HepG2 (cell line): ENCODE measurements around the gene SLC13A5. TPM values are rescaled to one million over a fixed set of nuclear protein-coding genes. Genes with fewer than 3 reads are reported as not detected.

Source experiments
- ATAC-seq: fragments of 200-7000 bp; cut with Tn5 transposase; 3 replicates; pipeline ENCODE4 v1.9.1; 2020; ENCODE audit warnings: mild to moderate bottlenecking, moderate library complexity
- BruUV-seq: library from RNA; stranded (reverse); fragments of 400-500 nt; replicated peaks from 2 replicates; lab custom pipeline; 2021; lab: Mats Ljungman, UMichigan
- CTCF ChIA-PET: fragments of 300-600 bp; formaldehyde crosslinking; extraction: SDS; loops from one replicate; lab custom pipeline; 2021; ENCODE audit warnings: low total read pairs, inconsistent platforms, low intra/inter-chr PET ratio; lab: Yijun Ruan, JAX
- POLR2A ChIA-PET: fragments of 350-600 bp; sonication (Branson Sonifier 250); formaldehyde crosslinking; loops from one replicate; lab custom pipeline; 2020; ENCODE audit warnings: antibody characterized with exemption, inconsistent platforms; lab: Yijun Ruan, JAX
- DNase-seq: peaks from one replicate; pipeline ENCODE4 v3.0.0-alpha.2; 2015; ENCODE audit warnings: low spot score
- FAIRE-seq: peaks from 3 replicates; lab custom pipeline; 2011; peaks lifted over from hg19 to GRCh38; lab: Jason Lieb, UNC
- H2AFZ ChIP-seq: one replicate; pipeline ENCODE4 v1.6.1; 2011; ENCODE audit warnings: low read length, inconsistent platforms
- H3K27ac ChIP-seq: fragments of 300-600 bp; 3 replicates; pipeline ENCODE4 v1.8.0; 2011; ENCODE audit warnings: mixed run types, mild to moderate bottlenecking, mixed read lengths, low read length, inconsistent platforms; ENCODE audit not compliant: insufficient read depth; ENCODE audit errors: extremely low read length
- H3K27me3 ChIP-seq, 2 experiments: fragments of 200-600 bp in 1 of 2; 2 replicates in 1 of 2; 3 replicates in 1 of 2; pipeline versions ENCODE4 v1.6.0 to v1.8.0; 2011; ENCODE audit warnings: low read length in 2 of 2, mild to moderate bottlenecking in 2 of 2, moderate library complexity in 2 of 2, inconsistent platforms in 1 of 2; ENCODE audit not compliant: insufficient read depth in 2 of 2, control insufficient read depth in 1 of 2
- H3K36me3 ChIP-seq, 2 experiments: fragments of 200-600 bp in 1 of 2; replicated peaks in 1 of 2; 2 replicates in 1 of 2; 3 replicates in 1 of 2; pipeline versions ENCODE4 v1.5.1 to v1.8.0; 2011; ENCODE audit warnings: low read length in 2 of 2, inconsistent platforms in 1 of 2; ENCODE audit not compliant: insufficient read depth in 2 of 2, control insufficient read depth in 1 of 2
- H3K4me1 ChIP-seq: 2 replicates; pipeline ENCODE4 v1.5.1; 2012; ENCODE audit warnings: low read length, inconsistent platforms; ENCODE audit not compliant: insufficient read depth
- H3K4me2 ChIP-seq: 2 replicates; pipeline ENCODE4 v1.6.0; 2011; ENCODE audit warnings: low read depth, low read length, inconsistent platforms
- H3K4me3 ChIP-seq, 3 experiments: fragments of 200-600 bp in 1 of 3; sonication (generic), shearing (Covaris generic) in 1 of 3; replicated peaks in 1 of 3; 2 replicates each; pipeline ENCODE4 v1.5.1; 2011 to 2016; ENCODE audit warnings: low read length in 3 of 3, inconsistent platforms in 2 of 3, low read depth in 2 of 3, mild to moderate bottlenecking in 2 of 3, control low read depth in 1 of 3, mixed read lengths in 1 of 3; ENCODE audit not compliant: insufficient read depth in 1 of 3
- H3K79me2 ChIP-seq: one replicate; pipeline ENCODE4 v1.6.1; 2011; ENCODE audit warnings: low read length, inconsistent platforms; ENCODE audit not compliant: insufficient read depth
- H3K9ac ChIP-seq: 2 replicates; pipeline ENCODE4 v1.6.0; 2011; ENCODE audit warnings: mild to moderate bottlenecking, low read depth, low read length, inconsistent platforms; ENCODE audit not compliant: insufficient read depth
- H3K9me3 ChIP-seq: 2 replicates; pipeline ENCODE4 v1.5.1; 2012; ENCODE audit warnings: mild to moderate bottlenecking, low read length
- H4K20me1 ChIP-seq: 2 replicates; pipeline ENCODE4 v1.6.0; 2011; ENCODE audit warnings: inconsistent platforms, mild to moderate bottlenecking, low read length, moderate library complexity; ENCODE audit not compliant: insufficient read depth
- BCL3 ChIP-seq: sonication (generic); formaldehyde crosslinking; IDR thresholded peaks from 2 replicates; pipeline ENCODE4 v1.5.1; 2020; ENCODE audit warnings: mild to moderate bottlenecking, missing genetic modification reagents, moderate library complexity
- HNF4A ChIP-seq: sonication (generic); formaldehyde crosslinking; IDR thresholded peaks from 2 replicates; pipeline ENCODE4 v1.4.0; 2020; ENCODE audit warnings: missing genetic modification reagents
- POLR2AphosphoS5 ChIP-seq: IDR thresholded peaks from 2 replicates; pipeline ENCODE4 v1.6.1; 2012; ENCODE audit warnings: low read depth, low read length
- SSRP1 ChIP-seq: IDR thresholded peaks from 2 replicates; pipeline ENCODE4 v1.6.1; 2016; ENCODE audit warnings: control low read depth
- THAP9 ChIP-seq: sonication (generic); formaldehyde crosslinking; IDR thresholded peaks from 2 replicates; pipeline ENCODE4; 2020; ENCODE audit warnings: missing genetic modification reagents, mild to moderate bottlenecking, borderline replicate concordance
- ZNF562 ChIP-seq: sonication (generic); formaldehyde crosslinking; IDR thresholded peaks from 2 replicates; pipeline ENCODE4 v1.8.0; 2022; ENCODE audit warnings: missing genetic modification reagents, borderline replicate concordance
- ZNF83 ChIP-seq: sonication (generic); formaldehyde crosslinking; IDR thresholded peaks from 2 replicates; pipeline ENCODE4 v1.4.0; 2020; ENCODE audit warnings: missing genetic modification reagents, mild to moderate bottlenecking, borderline replicate concordance
- WGBS: methylation state at CpG from one replicate; pipeline ENCODE4 v1.1.6; 2017; ENCODE audit warnings: low lambda C conversion rate; 5-methylcytosine and 5-hydroxymethylcytosine counted together
- in situ Hi-C: cut with HindIII; loops from 2 replicates; pipeline ENCODE4 v1.10.0; 2017; ENCODE audit warnings: low pct_unique_long_range_greater_than_20kb; ENCODE audit not compliant: extremely low pct_ligation_motif_present
- intact Hi-C: fragments of 100-400 bp; cut with micrococcal nuclease; formaldehyde crosslinking; loops from one replicate; pipeline ENCODE4 v1.10.0; 2022; ENCODE audit not compliant: unreplicated experiment
- polyA plus RNA-seq, 8 experiments: library from polyadenylated mRNA; depleted of rRNA in 3 of 8; stranded (reverse) in 7 of 8; unstranded in 1 of 8; fragments of >200 nt; fragmentation: Illumina TruSeq in 4 of 8; extraction: Trizol in 4 of 8; gene quantifications; 2 replicates each; pipeline versions ENCODE4 v1.2.1 to v1.2.3, GENCODE V29; 2011 to 2016; ENCODE audit warnings: low read depth in 4 of 8, missing spikeins in 1 of 8, mixed read lengths in 1 of 8; ENCODE audit not compliant: insufficient read depth in 1 of 8
- total RNA-seq, 5 experiments: library from RNA; depleted of rRNA; stranded (reverse); fragments of >200 nt; fragmentation: Illumina TruSeq; extraction: Trizol; gene quantifications; 2 replicates each; pipeline ENCODE4 v1.2.3, GENCODE V29; 2016; ENCODE audit warnings: low read depth in 1 of 5
- TF ChIP-seq, protein P1 (sequence below): sonication (generic); formaldehyde crosslinking; IDR thresholded peaks from 2 replicates; pipeline ENCODE4 v1.8.0; 2022; ENCODE audit warnings: low read depth, missing genetic modification reagents
- TF ChIP-seq, protein P2 (sequence below): sonication (generic); formaldehyde crosslinking; IDR thresholded peaks from 2 replicates; pipeline ENCODE4 v1.4.0; 2020; ENCODE audit warnings: mild to moderate bottlenecking, missing genetic modification reagents

The SLC13A5 gene
- total and polyA plus RNA-seq, 2 of the 13 experiments (the other 11 are each of a cell fraction or from before 2014, with no cell fraction given), result 42.8 to 310 TPM

- TF ChIP-seq, protein P1, sequence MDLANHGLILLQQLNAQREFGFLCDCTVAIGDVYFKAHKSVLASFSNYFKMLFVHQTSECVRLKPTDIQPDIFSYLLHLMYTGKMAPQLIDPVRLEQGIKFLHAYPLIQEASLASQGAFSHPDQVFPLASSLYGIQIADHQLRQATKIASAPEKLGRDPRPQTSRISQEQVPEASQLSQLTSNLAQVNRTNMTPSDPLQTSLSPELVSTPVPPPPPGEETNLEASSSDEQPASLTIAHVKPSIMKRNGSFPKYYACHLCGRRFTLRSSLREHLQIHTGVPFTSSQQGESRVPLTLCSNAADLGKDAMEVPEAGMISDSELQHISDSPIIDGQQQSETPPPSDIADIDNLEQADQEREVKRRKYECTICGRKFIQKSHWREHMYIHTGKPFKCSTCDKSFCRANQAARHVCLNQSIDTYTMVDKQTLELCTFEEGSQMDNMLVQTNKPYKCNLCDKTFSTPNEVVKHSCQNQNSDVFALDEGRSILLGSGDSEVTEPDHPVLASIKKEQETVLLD (CRISPR knock-in tag), result no peak
- TF ChIP-seq POLR2AphosphoS5 (peak; percentile 2; the same call in 1 of the 2 replicates), ZNF83 (0 out of 2 replicates have a peak, but pooled peaks have one; percentile 10), HNF4A (CRISPR knock-in tag) (0 out of 2 replicates have a peak, but pooled peaks have one; percentile 7)
Measured at GRCh38 chr17:6684460-6684783, 28.7 kb downstream of the SLC13A5 start (continued).

- Histone ChIP-seq H3K4me2 (peak overlapping the region; percentile 66), H4K20me1 (no peaks in the 10 kb centered on the region), H3K9ac (no peak overlapping the region), H3K79me2 (no peaks in the 10 kb centered on the region), H3K27ac (peak overlapping the region; percentile 58), H3K9me3 (no peaks in the 10 kb centered on the region), H3K4me3 (peak overlapping the region in 1 of 3 experiments; percentile 10; a peak in 1 of 6 replicates), H3K36me3 (peaks cover 0 to 8% of the 10 kb centered on the region in 2 experiments; a peak in 2 of 5 replicates), H3K4me1 (peaks cover 73% of the 10 kb centered on the region), H3K27me3 (no peaks in the 10 kb centered on the region), H2AFZ (no peak overlapping the region)
- in situ Hi-C loops, result no loop called here
- ChIA-PET CTCF (interaction anchor here (0.7 kb wide), 1 partner anchor 30 kb away, joined by 3 read pairs; no protein-coding TSS in a partner anchor), POLR2A (interaction anchor here (0.9 to 7.7 kb wide), 6 partner anchors 11 to 70 kb away, joined by 3 to 265 read pairs (median 4); partner anchors contain the start of gene SLC13A5)
- BruUV-seq, result no TSS peak
- no peak for FAIRE-seq
- intact Hi-C loops, result loop anchor here (2.0 kb wide), 2 partner anchors 17 kb away; no protein-coding TSS in a partner anchor
- whole genome bisulfite sequencing, result 78% methylated on average over 3 of the region's 3 CpGs
- no peak for DNase-seq
- ATAC-seq, result peak; percentile 10
- TF ChIP-seq BCL3 (CRISPR knock-in tag) (peak; percentile 38; the same call in 1 of the 2 replicates), ZNF562 (CRISPR knock-in tag) (no peak), THAP9 (CRISPR knock-in tag) (peak; percentile 25; the same call in 1 of the 2 replicates), SSRP1 (CRISPR knock-in tag) (peak; percentile 67; the same call in 1 of the 2 replicates)
- TF ChIP-seq, protein P2, sequence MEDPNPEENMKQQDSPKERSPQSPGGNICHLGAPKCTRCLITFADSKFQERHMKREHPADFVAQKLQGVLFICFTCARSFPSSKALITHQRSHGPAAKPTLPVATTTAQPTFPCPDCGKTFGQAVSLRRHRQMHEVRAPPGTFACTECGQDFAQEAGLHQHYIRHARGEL (CRISPR knock-in tag), result no peak
Measured at GRCh38 chr17:6683730-6684459, 29.3 kb downstream of the SLC13A5 start.
